Measurements from ENCODE around the gene ADNP2.
A peak's percentile ranks its signal among the peaks of the same experiment; 100 is the strongest.

ADNP2 gene, protein sequence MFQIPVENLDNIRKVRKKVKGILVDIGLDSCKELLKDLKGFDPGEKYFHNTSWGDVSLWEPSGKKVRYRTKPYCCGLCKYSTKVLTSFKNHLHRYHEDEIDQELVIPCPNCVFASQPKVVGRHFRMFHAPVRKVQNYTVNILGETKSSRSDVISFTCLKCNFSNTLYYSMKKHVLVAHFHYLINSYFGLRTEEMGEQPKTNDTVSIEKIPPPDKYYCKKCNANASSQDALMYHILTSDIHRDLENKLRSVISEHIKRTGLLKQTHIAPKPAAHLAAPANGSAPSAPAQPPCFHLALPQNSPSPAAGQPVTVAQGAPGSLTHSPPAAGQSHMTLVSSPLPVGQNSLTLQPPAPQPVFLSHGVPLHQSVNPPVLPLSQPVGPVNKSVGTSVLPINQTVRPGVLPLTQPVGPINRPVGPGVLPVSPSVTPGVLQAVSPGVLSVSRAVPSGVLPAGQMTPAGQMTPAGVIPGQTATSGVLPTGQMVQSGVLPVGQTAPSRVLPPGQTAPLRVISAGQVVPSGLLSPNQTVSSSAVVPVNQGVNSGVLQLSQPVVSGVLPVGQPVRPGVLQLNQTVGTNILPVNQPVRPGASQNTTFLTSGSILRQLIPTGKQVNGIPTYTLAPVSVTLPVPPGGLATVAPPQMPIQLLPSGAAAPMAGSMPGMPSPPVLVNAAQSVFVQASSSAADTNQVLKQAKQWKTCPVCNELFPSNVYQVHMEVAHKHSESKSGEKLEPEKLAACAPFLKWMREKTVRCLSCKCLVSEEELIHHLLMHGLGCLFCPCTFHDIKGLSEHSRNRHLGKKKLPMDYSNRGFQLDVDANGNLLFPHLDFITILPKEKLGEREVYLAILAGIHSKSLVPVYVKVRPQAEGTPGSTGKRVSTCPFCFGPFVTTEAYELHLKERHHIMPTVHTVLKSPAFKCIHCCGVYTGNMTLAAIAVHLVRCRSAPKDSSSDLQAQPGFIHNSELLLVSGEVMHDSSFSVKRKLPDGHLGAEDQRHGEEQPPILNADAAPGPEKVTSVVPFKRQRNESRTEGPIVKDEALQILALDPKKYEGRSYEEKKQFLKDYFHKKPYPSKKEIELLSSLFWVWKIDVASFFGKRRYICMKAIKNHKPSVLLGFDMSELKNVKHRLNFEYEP

DNA sequence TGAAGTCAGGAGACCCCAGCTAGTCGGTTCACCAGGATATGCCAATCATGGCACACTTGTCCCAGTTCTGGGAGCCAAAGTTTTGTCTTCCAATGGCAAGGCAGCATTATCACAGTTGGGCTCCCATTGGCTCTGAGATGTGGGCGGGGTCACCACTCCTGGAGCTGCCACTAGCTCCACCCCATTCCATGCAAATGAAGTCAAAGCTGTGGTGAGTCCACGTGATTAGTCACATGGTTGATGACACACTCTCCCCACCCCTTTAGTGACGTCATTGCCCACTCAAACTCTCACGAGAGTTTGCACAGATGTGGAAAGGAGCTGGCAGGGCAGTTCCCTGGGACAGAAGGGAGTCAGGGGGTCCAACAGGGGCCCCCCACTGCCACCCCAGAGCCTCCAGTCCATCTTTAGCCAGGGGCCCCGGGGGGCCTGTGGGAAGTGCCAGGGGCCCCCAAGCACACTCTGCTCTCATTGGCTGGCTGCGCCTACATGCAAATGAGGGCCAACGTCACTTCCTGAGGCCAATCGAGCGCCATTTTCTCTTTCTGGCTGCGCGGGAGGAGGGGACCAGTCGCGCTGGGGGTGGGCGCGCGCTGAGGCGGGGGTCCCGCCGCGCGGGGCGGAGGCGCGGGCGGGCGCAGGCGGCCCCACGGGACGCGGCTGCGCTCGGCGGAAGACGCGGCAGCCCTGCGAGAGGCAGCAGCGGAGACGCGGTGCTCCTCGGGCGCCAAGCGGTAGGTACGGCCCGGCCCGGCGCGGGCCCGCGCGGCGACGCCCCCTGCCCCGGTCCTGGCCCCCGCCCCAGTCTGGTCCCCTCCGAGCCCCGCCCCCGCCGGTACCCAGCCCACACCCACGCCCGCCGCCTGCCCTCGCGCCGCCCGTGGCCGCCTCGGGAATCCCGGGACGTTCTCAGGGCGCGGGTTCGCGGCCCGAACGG lies at the start of gene ADNP2:
Gene ADNP2 (plus strand): TSS at position 524 of the 937 bp plus-strand sequence. CDS start 8,281 bp downstream, outside the sequence.
- TF ChIP-seq, protein P1, sequence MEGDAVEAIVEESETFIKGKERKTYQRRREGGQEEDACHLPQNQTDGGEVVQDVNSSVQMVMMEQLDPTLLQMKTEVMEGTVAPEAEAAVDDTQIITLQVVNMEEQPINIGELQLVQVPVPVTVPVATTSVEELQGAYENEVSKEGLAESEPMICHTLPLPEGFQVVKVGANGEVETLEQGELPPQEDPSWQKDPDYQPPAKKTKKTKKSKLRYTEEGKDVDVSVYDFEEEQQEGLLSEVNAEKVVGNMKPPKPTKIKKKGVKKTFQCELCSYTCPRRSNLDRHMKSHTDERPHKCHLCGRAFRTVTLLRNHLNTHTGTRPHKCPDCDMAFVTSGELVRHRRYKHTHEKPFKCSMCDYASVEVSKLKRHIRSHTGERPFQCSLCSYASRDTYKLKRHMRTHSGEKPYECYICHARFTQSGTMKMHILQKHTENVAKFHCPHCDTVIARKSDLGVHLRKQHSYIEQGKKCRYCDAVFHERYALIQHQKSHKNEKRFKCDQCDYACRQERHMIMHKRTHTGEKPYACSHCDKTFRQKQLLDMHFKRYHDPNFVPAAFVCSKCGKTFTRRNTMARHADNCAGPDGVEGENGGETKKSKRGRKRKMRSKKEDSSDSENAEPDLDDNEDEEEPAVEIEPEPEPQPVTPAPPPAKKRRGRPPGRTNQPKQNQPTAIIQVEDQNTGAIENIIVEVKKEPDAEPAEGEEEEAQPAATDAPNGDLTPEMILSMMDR (IDR thresholded peaks at IDR 0.05) = no peak
- H3K36me3 ChIP-seq = no peaks in the 10 kb centered on the region
- H3K27ac ChIP-seq = peak within 1 kb of the TSS; percentile 69
- peaks cover 8 to 16% of the 10 kb centered on the region in 2 experiments for H3K4me1 ChIP-seq (ENCODE audit: control insufficient read depth in 1 of 2, insufficient read depth in 1 of 2, low read depth in 1 of 2, low read length in 1 of 2)
- H3K9me3 ChIP-seq = no peaks in the 10 kb centered on the region
- no peaks in the 10 kb centered on the region for H3K27me3 ChIP-seq
- H3K4me3 ChIP-seq (ENCODE audit: low read depth in 1 of 2, low read length in 1 of 2) = peak within 1 kb of the TSS; percentile 63 to 72

DNA sequence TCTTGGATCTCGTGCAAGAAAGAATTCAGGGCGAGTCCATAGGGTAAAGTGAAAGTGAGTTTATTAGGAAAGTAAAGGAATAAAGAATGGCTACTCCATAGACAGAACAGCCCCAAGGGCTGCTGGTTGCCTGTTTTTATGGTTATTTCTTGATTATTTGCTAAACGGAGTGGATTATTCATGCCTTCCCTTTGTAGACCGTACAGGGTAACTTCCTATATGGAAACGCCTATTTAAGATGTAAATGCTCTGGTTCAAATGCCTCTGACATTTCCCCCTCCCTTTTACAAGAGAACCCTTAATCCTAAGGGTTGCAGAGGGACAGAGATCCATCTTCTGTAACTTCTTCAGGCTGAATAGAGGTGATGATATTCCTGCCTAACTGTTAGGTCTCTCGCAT lies 49.1 kb upstream of the ADNP2 start:
- Histone ChIP-seq H3K36me3 (no peaks in the 10 kb centered on the region), H3K27me3 (no peaks in the 10 kb centered on the region), H3K27ac (no peak overlapping the region), H3K9me3 (peaks cover 4% of the 10 kb centered on the region), H3K4me1 (ENCODE audit: control insufficient read depth in 1 of 2, insufficient read depth in 1 of 2, low read depth in 1 of 2, low read length in 1 of 2) (no peaks in the 10 kb centered on the region), H3K4me3 (ENCODE audit: low read depth in 1 of 2, low read length in 1 of 2) (no peak overlapping the region)
- TF ChIP-seq, protein P1 (IDR thresholded peaks at IDR 0.05) = no peak

DNA sequence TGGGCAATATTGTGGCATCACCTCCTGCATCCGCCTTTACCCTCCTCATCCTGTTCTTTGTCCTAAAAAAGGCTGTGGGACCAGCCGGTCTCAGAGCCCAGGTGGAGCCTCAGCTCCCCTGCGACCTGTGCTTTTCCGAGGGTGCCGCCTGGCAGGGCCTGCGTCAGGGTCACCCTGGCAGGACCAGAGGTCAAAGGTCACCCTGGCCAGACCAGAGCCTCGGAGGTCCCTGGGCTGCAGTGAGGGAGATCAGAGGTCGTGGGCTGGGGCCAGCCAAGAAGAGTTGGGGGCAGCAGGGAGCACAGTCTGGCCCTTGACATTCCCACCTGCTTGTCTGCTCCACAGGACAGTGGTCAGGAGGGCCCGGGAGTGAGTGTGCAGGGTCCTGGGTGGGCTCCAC lies 43.4 kb upstream of the ADNP2 start:
- H3K36me3 ChIP-seq = no peaks in the 10 kb centered on the region
- H3K27ac ChIP-seq = no peak overlapping the region
- no peaks in the 10 kb centered on the region for H3K4me1 ChIP-seq (ENCODE audit: control insufficient read depth in 1 of 2, insufficient read depth in 1 of 2, low read depth in 1 of 2, low read length in 1 of 2)
- H3K9me3 ChIP-seq = peaks cover 4% of the 10 kb centered on the region
- TF ChIP-seq, protein P1 (IDR thresholded peaks at IDR 0.05) = no peak
- no peaks in the 10 kb centered on the region for H3K27me3 ChIP-seq
- no peak overlapping the region for H3K4me3 ChIP-seq (ENCODE audit: low read depth in 1 of 2, low read length in 1 of 2)

DNA sequence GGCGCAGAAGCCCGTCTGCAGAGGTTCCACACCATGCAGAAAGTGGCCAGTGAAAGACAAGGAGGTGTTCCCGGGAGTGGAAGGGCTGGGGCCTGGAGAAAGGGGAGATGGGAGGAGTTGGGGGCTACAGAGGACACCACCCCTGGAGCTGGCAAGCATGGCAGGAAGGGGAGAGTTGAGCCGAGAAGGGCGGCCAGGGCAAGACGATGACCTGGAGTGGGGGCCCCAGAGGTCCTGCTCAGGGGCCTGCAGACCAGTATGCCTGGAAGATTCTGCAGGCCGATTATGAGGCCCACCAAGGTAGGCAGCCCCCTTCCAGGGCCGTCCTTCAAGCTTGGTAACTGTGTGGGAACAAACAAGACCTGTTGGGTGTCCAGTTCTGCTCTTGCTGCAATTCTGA lies 41.7 kb upstream of the ADNP2 start:
- Histone ChIP-seq H3K27me3 (no peaks in the 10 kb centered on the region), H3K4me1 (ENCODE audit: control insufficient read depth in 1 of 2, insufficient read depth in 1 of 2, low read depth in 1 of 2, low read length in 1 of 2) (no peaks in the 10 kb centered on the region), H3K4me3 (ENCODE audit: low read depth in 1 of 2, low read length in 1 of 2) (no peak overlapping the region), H3K27ac (no peak overlapping the region), H3K36me3 (no peaks in the 10 kb centered on the region), H3K9me3 (peaks cover 3% of the 10 kb centered on the region)
- TF ChIP-seq, protein P1 (IDR thresholded peaks at IDR 0.05) = no peak
